Liver (tissue), 9 donors: Measurements from ENCODE around the gene UGT1A6. TPM values are rescaled to one million over a fixed set of nuclear protein-coding genes. Genes with fewer than 3 reads are reported as not detected.

Experiments
- DNase-seq: peaks from one replicate; pipeline ENCODE4 v3.0.0-alpha.2; 2017; ENCODE audit warnings: low spot score
- H3K27ac ChIP-seq, 2 donors: one replicate each; pipeline ENCODE4 v1.7.0; 2013; ENCODE audit warnings: inconsistent platforms in 2 of 2, low read length in 2 of 2, control low read depth in 1 of 2, low read depth in 1 of 2, mild to moderate bottlenecking in 1 of 2
- H3K27me3 ChIP-seq, 4 donors: one replicate each; pipeline versions ENCODE4 v1.6.1 to v1.7.0; 2013; ENCODE audit warnings: low read length in 3 of 4, inconsistent platforms in 1 of 4, mild to moderate bottlenecking in 1 of 4, moderate library complexity in 1 of 4; ENCODE audit not compliant: control insufficient read depth in 4 of 4, insufficient read depth in 4 of 4
- H3K36me3 ChIP-seq, 4 donors: one replicate each; pipeline versions ENCODE4 v1.6.1 to v1.7.0; 2013; ENCODE audit warnings: low read length in 3 of 4, mild to moderate bottlenecking in 3 of 4, low read depth in 1 of 4, moderate library complexity in 1 of 4; ENCODE audit not compliant: control insufficient read depth in 4 of 4, insufficient read depth in 3 of 4
- H3K4me1 ChIP-seq, 4 donors: one replicate each; pipeline versions ENCODE4 v1.6.1 to v1.7.0; 2013; ENCODE audit warnings: low read length in 3 of 4, mild to moderate bottlenecking in 3 of 4, moderate library complexity in 1 of 4; ENCODE audit not compliant: control insufficient read depth in 4 of 4, insufficient read depth in 4 of 4
- H3K4me3 ChIP-seq, 3 donors: one replicate each; pipeline versions ENCODE4 v1.6.1 to v1.7.0; 2013; ENCODE audit warnings: low read length in 3 of 3, control low read depth in 1 of 3, low read depth in 1 of 3, mild to moderate bottlenecking in 1 of 3
- H3K9ac ChIP-seq, 2 donors: one replicate each; pipeline ENCODE4 v1.7.0; 2013; ENCODE audit warnings: low read length in 2 of 2, mild to moderate bottlenecking in 2 of 2, moderate library complexity in 2 of 2, control low read depth in 1 of 2, low read depth in 1 of 2
- H3K9me3 ChIP-seq, 4 donors: one replicate each; pipeline versions ENCODE4 v1.6.1 to v1.7.0; 2013; ENCODE audit warnings: low read length in 3 of 4; ENCODE audit not compliant: control insufficient read depth in 4 of 4
- ATF3 ChIP-seq: IDR thresholded peaks from 2 replicates; pipeline ENCODE4 v1.6.1; 2016; ENCODE audit warnings: antibody characterized with exemption
- EGR1 ChIP-seq, 2 donors: IDR thresholded peaks; 2 replicates each; pipeline ENCODE4 v1.6.1; 2016 to 2018; ENCODE audit warnings: antibody characterized with exemption in 2 of 2, low read depth in 2 of 2
- HNF4A ChIP-seq, 2 donors: conservative IDR thresholded peaks; 2 replicates each; pipeline ENCODE4 v1.6.1; 2016; ENCODE audit warnings: antibody characterized with exemption in 2 of 2, mild to moderate bottlenecking in 2 of 2
- JUND ChIP-seq, 2 donors: IDR thresholded peaks; 2 replicates each; pipeline ENCODE4 v1.6.1; 2016; ENCODE audit warnings: antibody characterized with exemption in 2 of 2
- MAX ChIP-seq: IDR thresholded peaks from 2 replicates; pipeline ENCODE4 v1.6.1; 2016; ENCODE audit warnings: antibody characterized with exemption
- RXRA ChIP-seq, 2 donors: IDR thresholded peaks; 2 replicates each; pipeline ENCODE4 v1.6.1; 2017 to 2018; ENCODE audit warnings: antibody characterized with exemption in 2 of 2, mild to moderate bottlenecking in 1 of 2
- YY1 ChIP-seq: IDR thresholded peaks from 2 replicates; pipeline ENCODE4 v1.6.1; 2016; ENCODE audit warnings: antibody characterized with exemption, mild to moderate bottlenecking
- ZBTB33 ChIP-seq: IDR thresholded peaks from 2 replicates; pipeline ENCODE4 v1.6.1; 2016; ENCODE audit warnings: antibody characterized with exemption
- WGBS: extraction: QIAGEN DNeasy Blood & Tissue Kit; methylation state at CpG from one replicate; pipeline ENCODE4 v1.1.7; 2013; 5-methylcytosine and 5-hydroxymethylcytosine counted together
- polyA plus RNA-seq, 2 donors: library from polyadenylated mRNA; stranded (reverse) in 1 of 2; unstranded in 1 of 2; fragments of 200-250 nt in 1 of 2; fragments of >200 nt in 1 of 2; fragmentation: Nextera tagmentation in 1 of 2; extraction: Ambion mirVana in 1 of 2; gene quantifications; one replicate each; pipeline versions ENCODE4 v1.2.1 to v1.2.3, GENCODE V29; 2013 to 2015
- total RNA-seq, 2 donors: library from RNA; depleted of rRNA; stranded (reverse); fragments of >200 nt; gene quantifications; one replicate each; pipeline ENCODE4 v1.2.3, GENCODE V29; 2014
- donor health status: healthy.
- donor health status: healthy.
- donor health status: healthy.
- donor health status: healthy.
- donor health status: healthy.

UGT1A6 gene
- total and polyA plus RNA-seq, 4 donors, result 33.4 to 103 (median 46.5) TPM; not detected in 1

GRCh38 chr2:233821709-233822100 is 129.0 kb downstream of the UGT1A6 start:
- H3K27me3 ChIP-seq, result no peaks in the 10 kb centered on the region
- no peak overlapping the region for H3K9ac ChIP-seq
- H3K9me3 ChIP-seq, result no peaks in the 10 kb centered on the region
- H3K36me3 ChIP-seq, result no peaks in the 10 kb centered on the region
- H3K4me1 ChIP-seq, result peaks cover 6 to 38% (median 24%) of the 10 kb centered on the region in 4 donors
- peak overlapping the region; percentile 87 to 88 for H3K27ac ChIP-seq
- no peak for TF ChIP-seq MAX
- no peak for TF ChIP-seq ZBTB33
- TF ChIP-seq YY1, result no peak
- TF ChIP-seq JUND (IDR thresholded peaks at IDR 0.05), result no peak
- TF ChIP-seq HNF4A (conservative IDR thresholded peaks at IDR 0.05), result no peak
- TF ChIP-seq EGR1 (IDR thresholded peaks at IDR 0.05; ENCODE audit: low read depth in 2 of 2), result no peak
- no peak for DNase-seq
- H3K4me3 ChIP-seq, result no peak overlapping the region
- 88% methylated on average over 8 of the region's 8 CpGs for WGBS

GRCh38 chr2:233822101-233822771 is 129.5 kb downstream of the UGT1A6 start:
- TF ChIP-seq HNF4A (conservative IDR thresholded peaks at IDR 0.05), result peak in 1 of 2 donors; percentile 63
- no peak for TF ChIP-seq ATF3
- TF ChIP-seq YY1, result no peak
- peak in 1 of 2 donors; percentile 71 for TF ChIP-seq RXRA (IDR thresholded peaks at IDR 0.05)
- H3K9ac ChIP-seq, result peak overlapping the region; percentile 32 to 68
- no peak for DNase-seq
- H3K27me3 ChIP-seq, result no peaks in the 10 kb centered on the region
- WGBS, result 64% methylated on average over 21 of the region's 21 CpGs
- H3K9me3 ChIP-seq, result no peaks in the 10 kb centered on the region
- peak overlapping the region in 1 of 3 donors; percentile 38 for H3K4me3 ChIP-seq
- peaks cover 6 to 38% (median 24%) of the 10 kb centered on the region in 4 donors for H3K4me1 ChIP-seq
- H3K36me3 ChIP-seq, result no peaks in the 10 kb centered on the region
- peak overlapping the region; percentile 87 to 88 for H3K27ac ChIP-seq

Other genes starting within 250 kb of the UGT1A6 start
- gene USP40, start 126.1 kb upstream of the UGT1A6 start, total RNA-seq, result 10 to 100 TPM; 12.0 to 29.0 TPM
- 10 to 100 TPM; 13.7 to 20.4 TPM for gene USP40, start 126.1 kb upstream of the UGT1A6 start, polyA plus RNA-seq
- gene UGT1A8, start 75.3 kb upstream of the UGT1A6 start, total RNA-seq, result under 1 TPM in 1 of 2 donors, not detected in 1; 0.17 TPM
- gene UGT1A8, start 75.3 kb upstream of the UGT1A6 start, polyA plus RNA-seq, result under 1 TPM; 0.48 to 0.51 TPM
- gene UGT1A10, start 56.4 kb upstream of the UGT1A6 start, total RNA-seq, result under 1 TPM in 1 of 2 donors, not detected in 1; 0.08 TPM
- gene UGT1A10, start 56.4 kb upstream of the UGT1A6 start, polyA plus RNA-seq, result under 1 TPM in 1 of 2 donors, not detected in 1; 0.08 TPM
- 10 to 100 TPM in 1 of 2 donors, not detected in 1; 14.3 TPM for gene UGT1A9, start 21.0 kb upstream of the UGT1A6 start, total RNA-seq
- 10 to 100 TPM; 23.8 to 62.3 TPM for gene UGT1A9, start 21.0 kb upstream of the UGT1A6 start, polyA plus RNA-seq
- gene UGT1A7, start 11.0 kb upstream of the UGT1A6 start, total RNA-seq, result 1 to 10 TPM in 1 of 2 donors, not detected in 1; 2.2 TPM
- gene UGT1A7, start 11.0 kb upstream of the UGT1A6 start, polyA plus RNA-seq, result under 1 TPM; 0.02 to 0.38 TPM
- 1 to 10 TPM in 1 of 2 donors, not detected in 1; 1.6 TPM for gene UGT1A5, start 20.0 kb downstream of the UGT1A6 start, total RNA-seq
- 1 to 10 TPM in 1 of 2 donors, under 1 TPM in 1; 0.14 to 1.8 TPM for gene UGT1A5, start 20.0 kb downstream of the UGT1A6 start, polyA plus RNA-seq
- 100 to 1,000 TPM in 1 of 2 donors, not detected in 1; 136 TPM for gene UGT1A4, start 25.8 kb downstream of the UGT1A6 start, total RNA-seq
- gene UGT1A4, start 25.8 kb downstream of the UGT1A6 start, polyA plus RNA-seq, result 100 to 1,000 TPM; 103 to 446 TPM
- gene UGT1A3, start 36.2 kb downstream of the UGT1A6 start, total RNA-seq, result 10 to 100 TPM in 1 of 2 donors, not detected in 1; 18.2 TPM
- 10 to 100 TPM in 1 of 2 donors, 1 to 10 TPM in 1; 7.0 to 61.6 TPM for gene UGT1A3, start 36.2 kb downstream of the UGT1A6 start, polyA plus RNA-seq
- gene UGT1A1, start 67.4 kb downstream of the UGT1A6 start, total RNA-seq, result 100 to 1,000 TPM in 1 of 2 donors, not detected in 1; 145 TPM
- gene UGT1A1, start 67.4 kb downstream of the UGT1A6 start, polyA plus RNA-seq, result 100 to 1,000 TPM; 288 to 386 TPM
- under 1 TPM in 1 of 2 donors, not detected in 1; 0.08 TPM for gene MROH2A, start 85.4 kb downstream of the UGT1A6 start, total RNA-seq
- gene MROH2A, start 85.4 kb downstream of the UGT1A6 start, polyA plus RNA-seq, result under 1 TPM; 0.09 to 0.28 TPM
- gene HJURP, start 161.6 kb downstream of the UGT1A6 start, total RNA-seq, result 10 to 100 TPM in 1 of 2 donors, under 1 TPM in 1; 0.08 to 32.9 TPM
- 1 to 10 TPM in 1 of 2 donors, under 1 TPM in 1; 0.94 to 1.9 TPM for gene HJURP, start 161.6 kb downstream of the UGT1A6 start, polyA plus RNA-seq
- 10 to 100 TPM in 1 of 2 donors, 1 to 10 TPM in 1; 1.1 to 79.2 TPM for gene TRPM8, start 224.5 kb downstream of the UGT1A6 start, total RNA-seq
- gene TRPM8, start 224.5 kb downstream of the UGT1A6 start, polyA plus RNA-seq, result 10 to 100 TPM; 19.8 to 46.5 TPM